Measurements from ENCODE around the gene EYA2.

Gene EYA2

GRCh38 chr20:47062226-47062890 is 167.7 kb downstream of the EYA2 start:
- no peaks in the 10 kb centered on the region for H3K36me3 ChIP-seq (ENCODE audit: insufficient read depth, low read length)
- no peak overlapping the region for H3K27ac ChIP-seq
- no peak for DNase-seq (ENCODE audit: low read depth, low spot score)
- H3K4me3 ChIP-seq: no peak overlapping the region
- H3K9ac ChIP-seq (ENCODE audit: insufficient read length): no peak overlapping the region
- TF ChIP-seq FOXP2 (optimal IDR thresholded peaks at IDR 0.05; ENCODE audit: control extremely low read depth, extremely low read length, insufficient read depth) (no peak), POLR2AphosphoS5 (IDR thresholded peaks at IDR 0.05; ENCODE audit: borderline replicate concordance, low read depth, low read length) (no peak), EZH2 (IDR thresholded peaks at IDR 0.05) (no peak)
- H3K9me3 ChIP-seq (ENCODE audit: low read depth, low read length): no peaks in the 10 kb centered on the region

DNA sequence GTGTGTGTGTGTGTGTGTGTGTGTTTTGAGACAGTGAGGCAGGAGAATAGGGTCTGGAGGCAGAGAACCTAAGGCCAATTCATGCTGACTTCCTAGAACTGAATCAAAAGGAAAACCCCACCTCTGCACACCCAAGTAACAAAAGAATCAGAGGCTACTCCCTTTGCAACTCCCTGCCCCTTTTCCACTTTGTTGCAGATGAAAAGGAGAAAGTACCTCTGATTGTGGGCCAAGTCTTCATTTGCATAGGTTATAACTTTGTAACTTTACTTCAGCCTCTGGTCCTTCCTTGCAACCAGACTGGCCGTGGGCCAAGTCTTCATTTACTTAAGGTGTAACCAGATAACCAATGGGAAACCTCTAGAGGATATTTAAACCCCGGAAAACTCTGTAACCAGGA is 168.8 kb downstream of the EYA2 start:
- Histone ChIP-seq H3K4me3 (no peak overlapping the region), H3K27ac (no peak overlapping the region), H3K36me3 (ENCODE audit: insufficient read depth, low read length) (no peaks in the 10 kb centered on the region), H3K9me3 (ENCODE audit: low read depth, low read length) (no peaks in the 10 kb centered on the region), H3K9ac (ENCODE audit: insufficient read length) (no peak overlapping the region)
- no peak for DNase-seq (ENCODE audit: low read depth, low spot score)
- no peak for TF ChIP-seq FOXP2 (optimal IDR thresholded peaks at IDR 0.05; ENCODE audit: control extremely low read depth, extremely low read length, insufficient read depth)
- no peak for TF ChIP-seq EZH2 (IDR thresholded peaks at IDR 0.05)
- TF ChIP-seq POLR2AphosphoS5 (IDR thresholded peaks at IDR 0.05; ENCODE audit: borderline replicate concordance, low read depth, low read length): no peak

GRCh38 chr20:47063808-47064207 is 169.2 kb downstream of the EYA2 start:
- H3K36me3 ChIP-seq (ENCODE audit: insufficient read depth, low read length): no peaks in the 10 kb centered on the region
- no peak overlapping the region for H3K4me3 ChIP-seq
- peaks cover 2% of the 10 kb centered on the region; the same call in 1 of the 2 replicates for H3K9me3 ChIP-seq (ENCODE audit: low read depth, low read length)
- no peak for TF ChIP-seq POLR2AphosphoS5 (IDR thresholded peaks at IDR 0.05; ENCODE audit: borderline replicate concordance, low read depth, low read length)
- TF ChIP-seq FOXP2 (optimal IDR thresholded peaks at IDR 0.05; ENCODE audit: control extremely low read depth, extremely low read length, insufficient read depth): no peak
- no peak for TF ChIP-seq EZH2 (IDR thresholded peaks at IDR 0.05)
- no peak overlapping the region for H3K27ac ChIP-seq
- no peak for DNase-seq (ENCODE audit: low read depth, low spot score)
- H3K9ac ChIP-seq (ENCODE audit: insufficient read length): no peak overlapping the region

- Histone ChIP-seq H3K36me3 (ENCODE audit: insufficient read depth, low read length) (no peaks in the 10 kb centered on the region), H3K9ac (ENCODE audit: insufficient read length) (no peak overlapping the region), H3K27ac (no peak overlapping the region), H3K4me3 (no peak overlapping the region), H3K9me3 (ENCODE audit: low read depth, low read length) (peaks cover 3% of the 10 kb centered on the region; the same call in 1 of the 2 replicates)
- TF ChIP-seq EZH2 (IDR thresholded peaks at IDR 0.05) (no peak), POLR2AphosphoS5 (IDR thresholded peaks at IDR 0.05; ENCODE audit: borderline replicate concordance, low read depth, low read length) (no peak), FOXP2 (optimal IDR thresholded peaks at IDR 0.05; ENCODE audit: control extremely low read depth, extremely low read length, insufficient read depth) (no peak)
- DNase-seq (ENCODE audit: low read depth, low spot score): no peak
Observed at GRCh38 chr20:47066484-47067270, 172.0 kb downstream of the EYA2 start.

DNA sequence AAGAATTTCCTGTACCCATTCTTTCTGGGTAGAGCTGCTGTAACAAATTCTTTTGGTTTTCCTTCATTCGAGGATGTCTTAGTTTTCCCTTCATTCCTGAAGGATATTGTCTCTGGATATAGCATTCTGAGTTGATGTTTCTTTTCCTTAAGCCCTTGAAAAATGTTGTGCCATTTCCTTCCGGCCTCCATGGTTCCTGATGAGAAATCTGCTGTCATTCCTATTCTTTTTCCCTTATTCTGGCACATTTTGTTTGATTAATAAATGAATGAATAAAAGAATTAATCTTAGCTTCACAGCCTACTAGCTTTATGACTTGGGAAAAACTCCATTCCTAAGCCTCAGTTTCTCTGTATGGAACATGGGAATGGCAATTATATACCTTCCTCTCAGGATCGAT is 173.1 kb downstream of the EYA2 start:
- TF ChIP-seq FOXP2 (optimal IDR thresholded peaks at IDR 0.05; ENCODE audit: control extremely low read depth, extremely low read length, insufficient read depth): no peak
- no peak for TF ChIP-seq EZH2 (IDR thresholded peaks at IDR 0.05)
- TF ChIP-seq POLR2AphosphoS5 (IDR thresholded peaks at IDR 0.05; ENCODE audit: borderline replicate concordance, low read depth, low read length): no peak
- no peak overlapping the region for H3K9ac ChIP-seq (ENCODE audit: insufficient read length)

DNA sequence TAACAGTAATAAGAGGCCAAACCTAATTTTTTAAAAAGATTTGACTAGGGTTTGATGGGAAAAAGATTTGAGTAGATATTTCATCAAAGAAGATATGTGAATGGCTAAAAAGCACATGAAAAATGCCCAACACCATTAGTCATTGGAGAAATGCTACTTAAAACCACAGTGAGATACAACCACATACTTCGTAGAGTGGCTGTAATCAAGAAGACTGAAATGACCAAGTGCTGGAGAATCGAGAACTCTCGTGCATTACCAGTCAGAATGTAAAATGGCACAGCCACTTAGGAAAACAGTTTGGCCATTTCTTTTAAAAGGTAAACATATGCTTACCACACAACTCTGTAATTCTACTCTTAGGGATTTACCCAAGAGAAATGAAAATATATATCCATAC is 175.5 kb downstream of the EYA2 start:
- Histone ChIP-seq H3K9me3 (ENCODE audit: low read depth, low read length) (peaks cover 3% of the 10 kb centered on the region; the same call in 1 of the 2 replicates), H3K27ac (no peak overlapping the region), H3K9ac (ENCODE audit: insufficient read length) (no peak overlapping the region), H3K36me3 (ENCODE audit: insufficient read depth, low read length) (no peaks in the 10 kb centered on the region), H3K4me3 (no peak overlapping the region)
- DNase-seq (ENCODE audit: low read depth, low spot score): no peak
- TF ChIP-seq FOXP2 (optimal IDR thresholded peaks at IDR 0.05; ENCODE audit: control extremely low read depth, extremely low read length, insufficient read depth): no peak
- no peak for TF ChIP-seq EZH2 (IDR thresholded peaks at IDR 0.05)
- TF ChIP-seq POLR2AphosphoS5 (IDR thresholded peaks at IDR 0.05; ENCODE audit: borderline replicate concordance, low read depth, low read length): no peak

More for the DNA sequence above, 173.1 kb downstream of the EYA2 start:
- Histone ChIP-seq H3K27ac (no peak overlapping the region), H3K36me3 (ENCODE audit: insufficient read depth, low read length) (no peaks in the 10 kb centered on the region), H3K4me3 (no peak overlapping the region), H3K9me3 (ENCODE audit: low read depth, low read length) (peaks cover 3% of the 10 kb centered on the region; the same call in 1 of the 2 replicates)
- DNase-seq (ENCODE audit: low read depth, low spot score): no peak

DNA sequence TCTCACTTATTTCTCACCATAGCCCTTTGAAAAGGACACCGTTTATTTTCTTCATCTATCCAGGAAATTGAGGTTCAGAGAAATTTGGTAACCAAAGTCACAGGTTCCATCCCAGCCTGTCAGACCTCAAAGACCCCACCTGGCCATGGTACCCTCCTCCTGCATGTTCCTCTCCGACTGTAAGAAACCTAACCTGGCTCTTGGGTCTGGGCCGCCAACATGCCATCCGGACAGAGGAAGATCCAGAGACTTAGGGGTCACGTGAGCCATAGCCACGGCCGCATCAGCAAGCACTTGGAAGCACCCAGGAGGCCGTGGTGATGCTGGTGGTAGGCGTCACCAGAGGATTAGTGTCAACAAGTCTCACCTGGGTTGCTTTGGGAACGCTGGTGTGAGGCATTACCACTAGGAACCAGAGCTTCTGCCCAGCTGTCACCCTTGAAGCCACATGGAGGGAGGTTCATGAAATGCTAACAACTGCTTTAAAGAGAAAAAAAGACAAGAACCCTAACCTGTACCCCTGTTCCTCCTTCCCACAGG is 177.1 kb downstream of the EYA2 start:
- H3K9ac ChIP-seq (ENCODE audit: insufficient read length): no peak overlapping the region
- H3K27ac ChIP-seq: no peak overlapping the region
- no peak for TF ChIP-seq FOXP2 (optimal IDR thresholded peaks at IDR 0.05; ENCODE audit: control extremely low read depth, extremely low read length, insufficient read depth)
- no peak for TF ChIP-seq EZH2 (IDR thresholded peaks at IDR 0.05)
- no peak for TF ChIP-seq POLR2AphosphoS5 (IDR thresholded peaks at IDR 0.05; ENCODE audit: borderline replicate concordance, low read depth, low read length)
- H3K4me3 ChIP-seq: no peak overlapping the region
- H3K36me3 ChIP-seq (ENCODE audit: insufficient read depth, low read length): no peaks in the 10 kb centered on the region
- no peak for DNase-seq (ENCODE audit: low read depth, low spot score)
- peaks cover 3% of the 10 kb centered on the region; the same call in 1 of the 2 replicates for H3K9me3 ChIP-seq (ENCODE audit: low read depth, low read length)

GRCh38 chr20:47073766-47074475 is 179.3 kb downstream of the EYA2 start:
- no peaks in the 10 kb centered on the region for H3K36me3 ChIP-seq (ENCODE audit: insufficient read depth, low read length)
- H3K4me3 ChIP-seq: no peak overlapping the region
- TF ChIP-seq FOXP2 (optimal IDR thresholded peaks at IDR 0.05; ENCODE audit: control extremely low read depth, extremely low read length, insufficient read depth): no peak
- TF ChIP-seq POLR2AphosphoS5 (IDR thresholded peaks at IDR 0.05; ENCODE audit: borderline replicate concordance, low read depth, low read length): no peak
- no peak for TF ChIP-seq EZH2 (IDR thresholded peaks at IDR 0.05)
- H3K9me3 ChIP-seq (ENCODE audit: low read depth, low read length): no peaks in the 10 kb centered on the region; the same call in 1 of the 2 replicates
- no peak overlapping the region for H3K9ac ChIP-seq (ENCODE audit: insufficient read length)
- DNase-seq (ENCODE audit: low read depth, low spot score): no peak
- no peak overlapping the region for H3K27ac ChIP-seq

All from SK-N-MC (cell line).